HCT116 (cell line): ENCODE measurements around the gene OR4P4. TPM values are rescaled to one million over a fixed set of nuclear protein-coding genes. Genes with fewer than 3 reads are reported as not detected.

ENCODE experiments used
- ATAC-seq: fragments of 200-7000 bp; cut with Tn5 transposase; 2 replicates; pipeline ENCODE4 v1.9.1; 2020; ENCODE audit warnings: mild to moderate bottlenecking, moderate library complexity
- BruUV-seq: library from RNA; stranded (reverse); fragments of 400-500 nt; replicated peaks from 2 replicates; lab custom pipeline; 2021; lab: Mats Ljungman, UMichigan
- CTCF ChIA-PET: fragments of 300-600 bp; sonication (Branson Sonifier 250); formaldehyde crosslinking; loops from one replicate; lab custom pipeline; 2021; ENCODE audit warnings: antibody characterized with exemption; lab: Charles Lee
- POLR2A ChIA-PET: fragments of 300-600, 350-600 bp; sonication (Branson Sonifier 250); formaldehyde crosslinking; loops from one replicate; lab custom pipeline; 2021; ENCODE audit warnings: antibody characterized with exemption; lab: Charles Lee
- RAD21 ChIA-PET, 2 experiments: fragments of 300-600 bp; sonication (Branson Sonifier 250); formaldehyde crosslinking; loops; one replicate each; lab custom pipeline; 2023; ENCODE audit warnings: low total read pairs in 2 of 2; ENCODE audit not compliant: uncharacterized antibody in 2 of 2, unreplicated experiment in 2 of 2, low non-redundant PET in 1 of 2; lab: Charles Lee
- DNase-seq: peaks from one replicate; pipeline ENCODE4 v3.0.0-alpha.2; 2010; ENCODE audit warnings: low read depth, low spot score
- H2AFZ ChIP-seq: fragments of 200-600 bp; shearing (Covaris generic), sonication (generic); 2 replicates; pipeline ENCODE4 v1.6.1; 2017; ENCODE audit warnings: low read depth, mixed run types, mixed read lengths, antibody characterized with exemption, low read length; ENCODE audit not compliant: poor library complexity, severe bottlenecking
- H3K27ac ChIP-seq: 2 replicates; pipeline ENCODE4 v1.5.1; 2012; ENCODE audit warnings: low read depth, low read length
- H3K27me3 ChIP-seq: fragments of 200-600 bp; sonication (generic); 2 replicates; pipeline ENCODE4 v1.6.1; 2016; ENCODE audit warnings: mixed run types, low read length, mixed read lengths; ENCODE audit not compliant: insufficient read depth
- H3K36me3 ChIP-seq, 2 experiments: fragments of 200-500 bp in 1 of 2; fragments of 200-600 bp in 1 of 2; sonication (Bioruptor generic) in 1 of 2; sonication (generic) in 1 of 2; 2 replicates each; pipeline versions ENCODE4 v1.5.1 to v1.6.1; 2014 to 2016; ENCODE audit warnings: low read length in 2 of 2, inconsistent platforms in 1 of 2, mixed read lengths in 1 of 2, mixed run types in 1 of 2; ENCODE audit not compliant: insufficient read depth in 2 of 2, control insufficient read depth in 1 of 2
- H3K4me1 ChIP-seq, 2 experiments: fragments of 200-600 bp in 1 of 2; sonication (generic) in 1 of 2; 2 replicates each; pipeline versions ENCODE4 v1.5.1 to v1.6.1; 2012 to 2017; ENCODE audit warnings: low read length in 2 of 2, inconsistent platforms in 1 of 2, mild to moderate bottlenecking in 1 of 2, mixed read lengths in 1 of 2, mixed run types in 1 of 2, moderate library complexity in 1 of 2; ENCODE audit not compliant: insufficient read depth in 2 of 2, control insufficient read depth in 1 of 2
- H3K4me2 ChIP-seq: fragments of 200-600 bp; sonication (generic); 2 replicates; pipeline ENCODE4 v1.6.1; 2017; ENCODE audit warnings: mixed run types, low read length, mixed read lengths
- H3K4me3 ChIP-seq, 2 experiments: fragments of 200-600 bp in 1 of 2; sonication (generic) in 1 of 2; replicated peaks in 1 of 2; 2 replicates each; pipeline ENCODE4 v1.5.1; 2011 to 2016; ENCODE audit warnings: low read length in 2 of 2, control low read depth in 1 of 2, low read depth in 1 of 2, mild to moderate bottlenecking in 1 of 2, mixed read lengths in 1 of 2, mixed run types in 1 of 2
- H3K79me2 ChIP-seq: fragments of 200-600 bp; sonication (generic); 2 replicates; pipeline ENCODE4 v1.6.1; 2017; ENCODE audit warnings: mild to moderate bottlenecking, mixed run types, low read length, moderate library complexity, mixed read lengths; ENCODE audit not compliant: insufficient read depth
- H3K9ac ChIP-seq: fragments of 200-600 bp; sonication (generic); 2 replicates; pipeline ENCODE4 v1.6.1; 2016; ENCODE audit warnings: low read length, mixed read lengths
- H3K9me2 ChIP-seq: fragments of 200-600 bp; sonication (generic), shearing (Covaris generic); 2 replicates; pipeline ENCODE4 v1.6.1; 2017; ENCODE audit warnings: mixed run types, mild to moderate bottlenecking, moderate library complexity; ENCODE audit not compliant: insufficient read depth
- H3K9me3 ChIP-seq, 2 experiments: fragments of 200-500 bp in 1 of 2; fragments of 200-600 bp in 1 of 2; sonication (Bioruptor generic) in 1 of 2; sonication (generic) in 1 of 2; 2 replicates each; pipeline ENCODE4 v1.6.1; 2014 to 2017; ENCODE audit warnings: low read length in 2 of 2, mixed read lengths in 2 of 2, inconsistent platforms in 1 of 2, low read depth in 1 of 2, mild to moderate bottlenecking in 1 of 2, mixed run types in 1 of 2, moderate library complexity in 1 of 2; ENCODE audit not compliant: control insufficient read depth in 1 of 2, insufficient read depth in 1 of 2
- H4K20me1 ChIP-seq: fragments of 200-600 bp; sonication (generic), shearing (Covaris generic); 2 replicates; pipeline ENCODE4 v1.6.1; 2017; ENCODE audit warnings: mixed run types, mild to moderate bottlenecking, moderate library complexity; ENCODE audit not compliant: insufficient read depth
- CBX3 ChIP-seq: IDR thresholded peaks from 2 replicates; pipeline ENCODE4 v1.6.1; 2012; ENCODE audit warnings: low read depth
- CEBPB ChIP-seq: IDR thresholded peaks from 2 replicates; pipeline ENCODE4 v1.6.1; 2012; ENCODE audit warnings: low read depth
- ELF1 ChIP-seq: IDR thresholded peaks from 2 replicates; pipeline ENCODE4 v1.6.1; 2012; ENCODE audit warnings: low read depth, borderline replicate concordance
- EZH2phosphoT487 ChIP-seq: fragments of 200-600 bp; IDR thresholded peaks from 2 replicates; pipeline ENCODE4 v1.6.1; 2018; ENCODE audit warnings: antibody characterized with exemption, borderline replicate concordance
- FOSL1 ChIP-seq: IDR thresholded peaks from 2 replicates; pipeline ENCODE4 v1.6.1; 2012; ENCODE audit warnings: low read depth
- JUND ChIP-seq: IDR thresholded peaks from 2 replicates; pipeline ENCODE4 v1.6.1; 2012
- POLR2A ChIP-seq: IDR thresholded peaks from 2 replicates; pipeline ENCODE4 v1.7.0; 2011; ENCODE audit warnings: borderline replicate concordance; ENCODE audit not compliant: insufficient read depth, insufficient read length; ENCODE audit errors: extremely low read depth
- POLR2AphosphoS5 ChIP-seq: IDR thresholded peaks from 2 replicates; pipeline ENCODE4 v1.6.1; 2011; ENCODE audit warnings: mild to moderate bottlenecking, low read depth, low read length, moderate library complexity
- RAD21 ChIP-seq: IDR thresholded peaks from 2 replicates; pipeline ENCODE4 v1.6.1; 2012; ENCODE audit warnings: low read depth, mild to moderate bottlenecking
- SP1 ChIP-seq: IDR thresholded peaks from 2 replicates; pipeline ENCODE4 v1.6.1; 2012; ENCODE audit warnings: low read depth
- YY1 ChIP-seq: IDR thresholded peaks from 2 replicates; pipeline ENCODE4 v1.6.1; 2011; ENCODE audit warnings: low read length, low read depth, moderate library complexity, mild to moderate bottlenecking; ENCODE audit not compliant: insufficient replicate concordance; ENCODE audit errors: extremely low read depth
- ZFX ChIP-seq: fragments of 450-650 bp; IDR thresholded peaks from 2 replicates; pipeline ENCODE4 v1.6.1; 2017
- intact Hi-C: fragments of 100-400 bp; cut with micrococcal nuclease; formaldehyde crosslinking; loops from 2 replicates; pipeline ENCODE4 v1.10.0; 2022
- total RNA-seq: library from RNA; stranded (reverse); gene quantifications from one replicate; pipeline ENCODE4 v1.2.1, GENCODE V29; 2021; ENCODE audit not compliant: unreplicated experiment
- TF ChIP-seq, protein P1 (sequence below): IDR thresholded peaks from 2 replicates; pipeline ENCODE4 v1.6.1; 2011; ENCODE audit warnings: mild to moderate bottlenecking, low read length, moderate library complexity; ENCODE audit not compliant: insufficient replicate concordance; ENCODE audit errors: extremely low read depth
- TF ChIP-seq, protein P2 (sequence below): IDR thresholded peaks from 2 replicates; pipeline ENCODE4 v1.6.1; 2012
- TF ChIP-seq, protein P3 (sequence below), 3 experiments: fragments of 200-600 bp in 1 of 3; sonication (generic) in 1 of 3; IDR thresholded peaks in 2 of 3; conservative IDR thresholded peaks in 1 of 3; 2 replicates each; pipeline ENCODE4 v1.5.1; 2012 to 2017; ENCODE audit warnings: low read depth in 2 of 3, low read length in 2 of 3, antibody characterized with exemption in 1 of 3, borderline replicate concordance in 1 of 3, control low read depth in 1 of 3, mild to moderate bottlenecking in 1 of 3, mixed read lengths in 1 of 3, mixed run types in 1 of 3, moderate library complexity in 1 of 3; ENCODE audit not compliant: insufficient read depth in 1 of 3

Gene OR4P4
- total RNA-seq, 1 experiment from 2014 or later, result not detected

DNA sequence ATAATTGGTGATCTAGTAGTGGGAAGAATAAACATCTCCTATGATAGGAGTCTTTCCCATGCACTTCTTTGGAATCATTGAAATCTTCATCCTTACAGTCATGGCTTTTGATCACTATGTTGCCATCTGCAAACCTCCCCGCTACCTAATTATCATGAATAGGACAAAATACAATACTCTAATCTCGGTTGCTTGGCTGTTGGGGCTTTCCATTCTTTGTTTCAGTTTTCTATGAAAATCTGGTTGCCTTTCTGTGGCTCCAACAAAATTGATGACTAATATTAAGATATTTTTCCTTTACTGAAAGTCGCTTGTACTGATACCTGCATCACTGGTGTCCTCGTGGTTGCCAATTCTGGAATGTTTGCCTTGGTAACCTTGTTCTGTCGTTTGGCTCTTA lies 38.9 kb downstream of the OR4P4 start:
- POLR2A ChIA-PET, result no interaction called here
- Histone ChIP-seq H3K4me1 (no peaks in the 10 kb centered on the region), H4K20me1 (no peaks in the 10 kb centered on the region), H3K4me2 (no peak overlapping the region), H3K27ac (no peak overlapping the region), H3K36me3 (no peaks in the 10 kb centered on the region), H3K4me3 (no peak overlapping the region), H3K27me3 (no peaks in the 10 kb centered on the region), H3K9me3 (peaks cover 0 to 9% of the 10 kb centered on the region in 2 experiments; a peak in 2 of 4 replicates), H2AFZ (no peak overlapping the region), H3K9me2 (no peaks in the 10 kb centered on the region), H3K9ac (no peak overlapping the region), H3K79me2 (no peaks in the 10 kb centered on the region)
- DNase-seq (no peak), ATAC-seq (no peak)
- CTCF ChIA-PET, result no interaction called here
- intact Hi-C loops, result no loop called here
- RAD21 ChIA-PET, result no interaction called here
- TF ChIP-seq, protein P1, sequence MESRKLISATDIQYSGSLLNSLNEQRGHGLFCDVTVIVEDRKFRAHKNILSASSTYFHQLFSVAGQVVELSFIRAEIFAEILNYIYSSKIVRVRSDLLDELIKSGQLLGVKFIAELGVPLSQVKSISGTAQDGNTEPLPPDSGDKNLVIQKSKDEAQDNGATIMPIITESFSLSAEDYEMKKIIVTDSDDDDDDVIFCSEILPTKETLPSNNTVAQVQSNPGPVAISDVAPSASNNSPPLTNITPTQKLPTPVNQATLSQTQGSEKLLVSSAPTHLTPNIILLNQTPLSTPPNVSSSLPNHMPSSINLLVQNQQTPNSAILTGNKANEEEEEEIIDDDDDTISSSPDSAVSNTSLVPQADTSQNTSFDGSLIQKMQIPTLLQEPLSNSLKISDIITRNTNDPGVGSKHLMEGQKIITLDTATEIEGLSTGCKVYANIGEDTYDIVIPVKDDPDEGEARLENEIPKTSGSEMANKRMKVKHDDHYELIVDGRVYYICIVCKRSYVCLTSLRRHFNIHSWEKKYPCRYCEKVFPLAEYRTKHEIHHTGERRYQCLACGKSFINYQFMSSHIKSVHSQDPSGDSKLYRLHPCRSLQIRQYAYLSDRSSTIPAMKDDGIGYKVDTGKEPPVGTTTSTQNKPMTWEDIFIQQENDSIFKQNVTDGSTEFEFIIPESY, result no peak
- TF ChIP-seq FOSL1 (no peak), YY1 (no peak), POLR2AphosphoS5 (no peak), ELF1 (no peak), JUND (no peak), RAD21 (no peak), CEBPB (no peak), EZH2phosphoT487 (no peak), ZFX (no peak), SP1 (no peak), POLR2A (no peak), CBX3 (no peak)
- TF ChIP-seq, protein P2, sequence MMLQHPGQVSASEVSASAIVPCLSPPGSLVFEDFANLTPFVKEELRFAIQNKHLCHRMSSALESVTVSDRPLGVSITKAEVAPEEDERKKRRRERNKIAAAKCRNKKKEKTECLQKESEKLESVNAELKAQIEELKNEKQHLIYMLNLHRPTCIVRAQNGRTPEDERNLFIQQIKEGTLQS, result no peak
- TF ChIP-seq, protein P3, sequence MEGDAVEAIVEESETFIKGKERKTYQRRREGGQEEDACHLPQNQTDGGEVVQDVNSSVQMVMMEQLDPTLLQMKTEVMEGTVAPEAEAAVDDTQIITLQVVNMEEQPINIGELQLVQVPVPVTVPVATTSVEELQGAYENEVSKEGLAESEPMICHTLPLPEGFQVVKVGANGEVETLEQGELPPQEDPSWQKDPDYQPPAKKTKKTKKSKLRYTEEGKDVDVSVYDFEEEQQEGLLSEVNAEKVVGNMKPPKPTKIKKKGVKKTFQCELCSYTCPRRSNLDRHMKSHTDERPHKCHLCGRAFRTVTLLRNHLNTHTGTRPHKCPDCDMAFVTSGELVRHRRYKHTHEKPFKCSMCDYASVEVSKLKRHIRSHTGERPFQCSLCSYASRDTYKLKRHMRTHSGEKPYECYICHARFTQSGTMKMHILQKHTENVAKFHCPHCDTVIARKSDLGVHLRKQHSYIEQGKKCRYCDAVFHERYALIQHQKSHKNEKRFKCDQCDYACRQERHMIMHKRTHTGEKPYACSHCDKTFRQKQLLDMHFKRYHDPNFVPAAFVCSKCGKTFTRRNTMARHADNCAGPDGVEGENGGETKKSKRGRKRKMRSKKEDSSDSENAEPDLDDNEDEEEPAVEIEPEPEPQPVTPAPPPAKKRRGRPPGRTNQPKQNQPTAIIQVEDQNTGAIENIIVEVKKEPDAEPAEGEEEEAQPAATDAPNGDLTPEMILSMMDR (IDR thresholded peaks at IDR 0.05 in 2 of 3, conservative IDR thresholded peaks at IDR 0.05 in 1 of 3; ENCODE audit: borderline replicate concordance in 1 of 3, insufficient read depth in 1 of 3, low read depth in 2 of 3, low read length in 2 of 3), result no peak
- no TSS peak for BruUV-seq

Other genes with a start within 250 kb of the OR4P4 start
- gene OR4C15, start 80.6 kb upstream of the OR4P4 start, total RNA-seq, result not detected
- not detected for gene OR4C16, start 63.0 kb upstream of the OR4P4 start, total RNA-seq
- not detected for gene OR4C11, start 27.5 kb upstream of the OR4P4 start, total RNA-seq
- gene OR4S2, start 13.2 kb downstream of the OR4P4 start, total RNA-seq, result not detected
- not detected for gene OR4C6, start 27.1 kb downstream of the OR4P4 start, total RNA-seq
- gene OR5D13, start 138.3 kb downstream of the OR4P4 start, total RNA-seq, result not detected
- gene OR5D14, start 160.4 kb downstream of the OR4P4 start, total RNA-seq, result not detected
- gene OR5L1, start 176.3 kb downstream of the OR4P4 start, total RNA-seq, result not detected
- gene OR5D18, start 184.5 kb downstream of the OR4P4 start, total RNA-seq, result not detected
- gene OR5L2, start 192.1 kb downstream of the OR4P4 start, total RNA-seq, result not detected
- gene OR5D16, start 203.6 kb downstream of the OR4P4 start, total RNA-seq, result not detected
- gene TRIM51, start 248.2 kb downstream of the OR4P4 start, total RNA-seq, result not detected